Upper lobe of right lung (tissue), 1 donor: ENCODE data around the gene BTK. TPM values are rescaled to one million over a fixed set of nuclear protein-coding genes. Genes with fewer than 3 reads are reported as not detected.

ENCODE experiments used
- ATAC-seq: fragments of 200-7000 bp; cut with Tn5 transposase; one replicate; pipeline ENCODE4 v1.9.1; 2020; ENCODE audit warnings: mild to moderate bottlenecking, moderate library complexity
- DNase-seq: peaks from one replicate; pipeline ENCODE4 v3.0.0-alpha.2; 2020
- H3K27ac ChIP-seq: fragments of 200-600 bp; one replicate; pipeline ENCODE4 v1.8.0; 2022
- H3K27me3 ChIP-seq: fragments of 200-600 bp; one replicate; pipeline ENCODE4 v1.8.0; 2022; ENCODE audit warnings: mild to moderate bottlenecking
- H3K36me3 ChIP-seq: fragments of 200-600 bp; one replicate; pipeline ENCODE4 v1.8.0; 2022
- H3K4me1 ChIP-seq: fragments of 200-600 bp; one replicate; pipeline ENCODE4 v1.8.0; 2022
- H3K4me3 ChIP-seq: fragments of 200-600 bp; one replicate; pipeline ENCODE4 v1.8.0; 2022; ENCODE audit warnings: mild to moderate bottlenecking
- H3K9me3 ChIP-seq: fragments of 200-600 bp; one replicate; pipeline ENCODE4 v1.8.0; 2022
- CTCF ChIP-seq: fragments of 200-600 bp; IDR thresholded peaks from one replicate; pipeline ENCODE4 v1.8.0; 2022; ENCODE audit warnings: antibody characterized with exemption
- intact Hi-C: fragments of 100-400 bp; cut with DNase I; formaldehyde crosslinking; loops from one replicate; pipeline ENCODE4 v1.11.0; 2022
- total RNA-seq: library from RNA; stranded (reverse); fragmentation: NEBNext Ultra II Directional; extraction: Animal tissue kit (Norgen Biotek cat#: 25700); gene quantifications from one replicate; pipeline ENCODE4 v1.2.1, GENCODE V29; 2021
- donor health status: DM: no; HTN: yes; CAD: no; lungs with severe emphysema.

Gene BTK
- total RNA-seq, 1 donor from 2014 or later, result 34.1 TPM

- ATAC-seq (no peak), DNase-seq (no peak)
- no peaks in the 10 kb centered on the region for H3K27me3 ChIP-seq
- intact Hi-C loops, result no loop called here
- no peak overlapping the region for H3K27ac ChIP-seq
- H3K9me3 ChIP-seq, result no peaks in the 10 kb centered on the region
- H3K4me3 ChIP-seq, result no peak overlapping the region
- TF ChIP-seq CTCF, result no peak
- no peaks in the 10 kb centered on the region for H3K4me1 ChIP-seq
- no peaks in the 10 kb centered on the region for H3K36me3 ChIP-seq
Measured at GRCh38 chrX:101362757-101363156, 23.2 kb downstream of the BTK start.

GRCh38 chrX:101362116-101362515, 23.9 kb downstream of the BTK start:
- DNase-seq (no peak), ATAC-seq (no peak)
- H3K36me3 ChIP-seq, result no peaks in the 10 kb centered on the region
- intact Hi-C loops, result no loop called here
- H3K9me3 ChIP-seq, result no peaks in the 10 kb centered on the region
- no peaks in the 10 kb centered on the region for H3K27me3 ChIP-seq
- no peaks in the 10 kb centered on the region for H3K4me1 ChIP-seq
- no peak for TF ChIP-seq CTCF
- no peak overlapping the region for H3K4me3 ChIP-seq
- H3K27ac ChIP-seq, result no peak overlapping the region

GRCh38 chrX:101360390-101360789, 25.6 kb downstream of the BTK start:
- no peak for ATAC-seq
- intact Hi-C loops, result no loop called here
- Histone ChIP-seq H3K27me3 (no peaks in the 10 kb centered on the region), H3K9me3 (no peaks in the 10 kb centered on the region), H3K4me3 (no peak overlapping the region), H3K4me1 (no peaks in the 10 kb centered on the region), H3K36me3 (no peaks in the 10 kb centered on the region), H3K27ac (no peak overlapping the region)
- DNase-seq, result no peak
- no peak for TF ChIP-seq CTCF

GRCh38 chrX:101359966-101360365, 26.0 kb downstream of the BTK start:
- intact Hi-C loops, result no loop called here
- ATAC-seq, result no peak
- TF ChIP-seq CTCF, result no peak
- no peak overlapping the region for H3K4me3 ChIP-seq
- DNase-seq, result no peak
- no peak overlapping the region for H3K27ac ChIP-seq
- H3K9me3 ChIP-seq, result no peaks in the 10 kb centered on the region
- no peaks in the 10 kb centered on the region for H3K36me3 ChIP-seq
- H3K27me3 ChIP-seq, result no peaks in the 10 kb centered on the region
- no peaks in the 10 kb centered on the region for H3K4me1 ChIP-seq

- ATAC-seq (no peak), DNase-seq (no peak)
- Histone ChIP-seq H3K36me3 (no peaks in the 10 kb centered on the region), H3K27ac (no peak overlapping the region), H3K27me3 (no peaks in the 10 kb centered on the region), H3K4me3 (no peak overlapping the region), H3K9me3 (no peaks in the 10 kb centered on the region), H3K4me1 (no peaks in the 10 kb centered on the region)
- TF ChIP-seq CTCF, result peak; percentile 20
- intact Hi-C loops, result no loop called here
Measured at GRCh38 chrX:101357166-101357795, 28.7 kb downstream of the BTK start.

- Histone ChIP-seq H3K27me3 (no peaks in the 10 kb centered on the region), H3K27ac (peak overlapping the region; percentile 80), H3K4me3 (peak overlapping the region; percentile 68), H3K4me1 (no peaks in the 10 kb centered on the region), H3K36me3 (no peaks in the 10 kb centered on the region), H3K9me3 (no peaks in the 10 kb centered on the region)
- TF ChIP-seq CTCF, result no peak
- intact Hi-C loops, result no loop called here
- ATAC-seq (no peak), DNase-seq (no peak)
Measured at GRCh38 chrX:101349193-101349562, 36.8 kb downstream of the BTK start.
